ENCODE results near the gene CYP19A1.

- TF ChIP-seq EZH2 (IDR thresholded peaks at IDR 0.05; ENCODE audit: low read depth): no peak
- no peak for TF ChIP-seq CTCF (conservative IDR thresholded peaks at IDR 0.05)
These were observed 166.8 kb downstream of the CYP19A1 start for GRCh38 chr15:51171634-51171932.

Data from PC-9 (cell line).